LNCaP clone FGC (cell line): ENCODE data around the gene RAPGEF5.
A peak's percentile ranks its signal among the peaks of the same experiment; 100 is the strongest.

Source experiments
- DNase-seq: peaks from one replicate; pipeline ENCODE4 v3.0.0-alpha.2; 2011; ENCODE audit warnings: low read depth
- H3K4me3 ChIP-seq: 2 replicates; pipeline ENCODE4 v1.5.1; 2011; ENCODE audit warnings: mild to moderate bottlenecking, low read depth, low read length, control low read depth
- TF ChIP-seq, protein P1 (sequence below): IDR thresholded peaks from 2 replicates; pipeline ENCODE4 v1.5.1; 2012; ENCODE audit warnings: mild to moderate bottlenecking; ENCODE audit not compliant: control insufficient read depth, insufficient read depth; ENCODE audit errors: extremely low read depth

The RAPGEF5 gene

DNA sequence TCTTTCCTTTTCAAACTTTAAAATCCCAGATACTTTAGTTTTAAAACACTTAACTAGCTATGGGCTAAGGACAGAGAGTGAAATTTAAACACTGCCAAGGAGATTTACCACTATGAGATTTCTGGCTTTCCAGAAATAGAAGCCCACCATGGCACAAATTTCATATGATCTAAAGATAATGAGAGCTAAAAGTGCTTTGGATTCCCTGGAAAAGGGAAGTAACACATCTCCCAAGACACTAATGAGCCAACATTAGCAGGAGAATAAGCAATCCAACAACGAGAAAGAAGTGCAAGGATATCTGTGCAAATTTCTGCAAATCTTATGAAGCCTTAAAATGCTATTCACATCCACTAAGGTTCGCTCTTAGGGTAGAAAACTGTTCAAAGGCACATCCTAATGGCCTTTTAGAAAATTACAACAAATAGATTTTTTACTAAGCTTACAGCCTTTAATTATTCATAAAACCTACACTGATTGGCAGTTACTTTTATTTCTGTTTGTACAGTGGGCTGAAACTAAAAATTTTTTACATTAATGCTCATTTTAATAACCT lies 100.3 kb downstream of the RAPGEF5 start:
- H3K4me3 ChIP-seq: no peak overlapping the region
- TF ChIP-seq, protein P1, sequence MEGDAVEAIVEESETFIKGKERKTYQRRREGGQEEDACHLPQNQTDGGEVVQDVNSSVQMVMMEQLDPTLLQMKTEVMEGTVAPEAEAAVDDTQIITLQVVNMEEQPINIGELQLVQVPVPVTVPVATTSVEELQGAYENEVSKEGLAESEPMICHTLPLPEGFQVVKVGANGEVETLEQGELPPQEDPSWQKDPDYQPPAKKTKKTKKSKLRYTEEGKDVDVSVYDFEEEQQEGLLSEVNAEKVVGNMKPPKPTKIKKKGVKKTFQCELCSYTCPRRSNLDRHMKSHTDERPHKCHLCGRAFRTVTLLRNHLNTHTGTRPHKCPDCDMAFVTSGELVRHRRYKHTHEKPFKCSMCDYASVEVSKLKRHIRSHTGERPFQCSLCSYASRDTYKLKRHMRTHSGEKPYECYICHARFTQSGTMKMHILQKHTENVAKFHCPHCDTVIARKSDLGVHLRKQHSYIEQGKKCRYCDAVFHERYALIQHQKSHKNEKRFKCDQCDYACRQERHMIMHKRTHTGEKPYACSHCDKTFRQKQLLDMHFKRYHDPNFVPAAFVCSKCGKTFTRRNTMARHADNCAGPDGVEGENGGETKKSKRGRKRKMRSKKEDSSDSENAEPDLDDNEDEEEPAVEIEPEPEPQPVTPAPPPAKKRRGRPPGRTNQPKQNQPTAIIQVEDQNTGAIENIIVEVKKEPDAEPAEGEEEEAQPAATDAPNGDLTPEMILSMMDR: peak; percentile 4; the same call in 1 of the 2 replicates
- no peak for DNase-seq

DNA sequence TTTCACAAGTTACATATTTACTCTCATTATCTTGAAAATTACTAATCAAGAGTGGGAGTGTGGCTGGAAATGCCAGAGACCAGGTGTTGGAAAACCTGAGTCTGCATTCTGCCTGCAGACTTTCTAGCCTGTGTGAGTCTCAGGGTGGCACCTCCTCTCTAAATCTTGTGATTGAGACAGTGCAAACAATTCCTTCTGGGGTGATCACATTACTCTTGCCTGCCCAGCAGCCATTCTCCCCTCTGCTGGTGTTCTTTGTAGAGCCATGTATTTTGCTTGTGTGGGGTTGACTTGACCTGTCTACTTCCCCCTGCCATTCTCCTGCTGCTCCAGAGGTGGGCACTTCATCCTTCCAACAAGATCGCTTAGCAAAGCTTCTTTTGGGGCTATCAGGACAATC lies 101.1 kb downstream of the RAPGEF5 start:
- no peak for DNase-seq
- TF ChIP-seq, protein P1: no peak
- no peak overlapping the region for H3K4me3 ChIP-seq

DNA sequence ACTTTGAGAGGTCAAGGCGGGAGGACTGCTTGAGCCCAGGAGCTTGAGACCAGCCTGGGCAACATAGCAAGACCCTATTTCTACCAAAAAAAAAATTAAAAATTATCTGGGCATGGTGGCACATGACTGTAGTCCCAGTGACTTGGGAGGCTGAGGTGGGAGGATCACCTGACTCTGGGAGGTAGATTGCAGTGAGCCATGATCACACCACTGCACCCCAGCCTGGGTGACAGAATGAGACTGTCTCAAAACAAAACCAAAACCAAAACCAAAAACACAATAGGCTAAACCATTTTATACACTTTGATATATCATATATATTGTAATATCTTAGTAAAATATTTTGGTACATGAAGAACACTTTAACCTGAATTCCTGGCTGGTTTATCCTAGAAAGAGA lies 101.6 kb downstream of the RAPGEF5 start:
- no peak overlapping the region for H3K4me3 ChIP-seq
- TF ChIP-seq, protein P1: no peak
- no peak for DNase-seq

DNA sequence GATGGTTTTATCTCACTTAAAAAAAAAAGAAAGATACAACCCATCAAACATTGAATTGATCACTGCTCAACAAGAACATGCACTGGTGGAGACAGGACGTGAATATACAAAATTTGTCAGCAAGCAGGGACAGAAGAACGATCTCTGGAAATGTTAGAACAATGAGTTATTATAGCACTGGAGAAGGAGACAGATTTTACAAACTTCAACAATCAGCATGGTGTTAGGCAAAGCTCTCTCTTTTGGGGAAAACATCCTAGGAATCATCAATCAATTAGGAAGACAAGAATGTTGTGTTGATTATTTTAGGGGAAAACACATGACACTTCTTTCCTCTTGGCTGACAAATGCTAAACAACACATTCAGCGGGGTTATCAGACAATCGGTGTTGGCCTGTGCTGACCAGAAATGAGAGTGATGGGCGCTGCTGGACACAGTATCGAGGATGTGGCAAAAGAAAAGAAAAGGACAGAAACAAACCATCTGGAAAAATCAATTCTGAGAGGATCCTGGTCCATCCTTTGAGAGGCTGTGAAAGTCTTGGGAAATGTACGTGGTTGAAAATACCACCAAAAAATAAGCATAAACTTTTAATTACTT lies 103.9 kb downstream of the RAPGEF5 start:
- TF ChIP-seq, protein P1: no peak
- DNase-seq: no peak
- no peak overlapping the region for H3K4me3 ChIP-seq

DNA sequence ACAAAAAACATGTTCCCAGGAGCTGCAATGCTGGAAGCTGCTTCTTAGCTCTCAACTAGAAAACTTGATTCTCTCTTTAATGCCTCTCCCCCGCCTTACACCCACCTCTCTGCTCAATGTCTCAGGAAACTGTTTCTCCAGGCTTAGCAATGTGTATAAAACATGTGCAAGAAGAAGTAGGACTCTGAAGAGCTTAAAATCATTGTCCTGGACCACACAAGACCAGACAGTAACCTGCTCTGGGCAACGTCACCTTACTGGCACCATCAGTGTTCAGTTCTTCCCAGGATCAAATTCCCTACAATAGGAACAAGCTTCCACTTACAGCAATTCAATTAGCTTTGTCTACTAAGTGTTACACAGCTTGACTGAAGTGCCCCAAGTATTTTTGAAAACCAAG lies 104.9 kb downstream of the RAPGEF5 start:
- TF ChIP-seq, protein P1: no peak
- no peak for DNase-seq
- H3K4me3 ChIP-seq: no peak overlapping the region

DNA sequence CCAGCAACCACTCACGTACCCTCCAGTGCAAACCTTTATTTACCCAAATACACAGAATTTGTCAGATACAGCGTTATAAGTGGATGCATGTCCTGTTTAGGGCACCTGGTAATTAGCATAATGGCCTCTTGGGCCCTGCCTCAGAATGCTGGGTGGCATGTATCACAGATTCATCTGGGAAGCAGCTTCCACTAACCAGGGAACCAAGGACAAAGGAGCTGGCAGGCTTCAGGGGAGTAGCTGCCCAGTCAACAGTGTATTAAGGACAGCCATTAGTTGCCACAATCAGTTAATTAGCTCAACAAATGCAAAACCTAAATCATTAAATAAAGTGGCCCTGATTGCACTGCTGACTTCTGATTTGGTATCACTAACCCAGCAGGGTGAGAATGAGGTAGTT lies 105.7 kb downstream of the RAPGEF5 start:
- no peak overlapping the region for H3K4me3 ChIP-seq
- no peak for DNase-seq
- TF ChIP-seq, protein P1: no peak

DNA sequence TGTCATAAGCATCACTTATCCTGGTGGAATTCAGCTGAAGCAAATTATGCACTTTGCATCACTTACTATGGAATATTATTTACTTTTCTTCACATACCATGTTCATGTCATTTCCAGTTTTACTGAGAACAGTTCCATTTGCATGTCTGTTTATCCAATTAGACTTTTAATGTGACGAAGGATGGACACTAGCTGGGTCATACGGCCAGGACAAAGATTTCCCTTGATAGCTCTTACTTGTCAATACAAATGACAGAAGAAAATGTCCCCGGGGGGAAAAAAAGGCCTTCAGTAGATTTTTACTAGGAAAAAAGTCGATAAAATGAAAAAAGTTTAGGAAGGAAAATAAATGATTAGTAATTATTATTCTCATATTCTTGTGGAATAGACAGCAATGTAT lies 106.6 kb downstream of the RAPGEF5 start:
- H3K4me3 ChIP-seq: no peak overlapping the region
- TF ChIP-seq, protein P1: no peak
- no peak for DNase-seq
